HEK293 (cell line): ENCODE data around the gene CAB39.

ENCODE experiments used
- CTCF ChIA-PET: fragments of 350-600 bp; formaldehyde crosslinking; extraction: SDS; loops from one replicate; lab custom pipeline; 2021; ENCODE audit warnings: antibody characterized with exemption; lab: Yijun Ruan, JAX
- POLR2A ChIA-PET: fragments of 300-600 bp; formaldehyde crosslinking; extraction: SDS; loops from one replicate; lab custom pipeline; 2020; ENCODE audit warnings: antibody characterized with exemption, inconsistent platforms; lab: Yijun Ruan, JAX
- H3K27ac ChIP-seq: fragments of 200-500 bp; sonication (Bioruptor generic); 2 replicates; pipeline ENCODE4 v1.5.1; 2014; ENCODE audit warnings: low read depth, low read length, control low read depth, inconsistent platforms; ENCODE audit errors: extremely low read depth
- H3K36me3 ChIP-seq, 2 experiments: fragments of 200-500 bp in 1 of 2; sonication (Bioruptor generic) in 1 of 2; 1 replicate in 1 of 2; 2 replicates in 1 of 2; pipeline ENCODE4 v1.5.1; 2014 to 2017; ENCODE audit warnings: inconsistent platforms in 2 of 2, low read length in 2 of 2; ENCODE audit not compliant: control insufficient read depth in 2 of 2, insufficient read depth in 1 of 2
- H3K4me1 ChIP-seq: fragments of 200-500 bp; sonication (Bioruptor generic); 2 replicates; pipeline ENCODE4 v1.5.1; 2014; ENCODE audit warnings: mild to moderate bottlenecking, low read length, inconsistent platforms; ENCODE audit not compliant: control insufficient read depth, insufficient read depth
- H3K4me3 ChIP-seq: 2 replicates; pipeline ENCODE4 v1.5.1; 2011; ENCODE audit warnings: low read depth, mild to moderate bottlenecking, control low read depth, low read length, moderate library complexity
- H3K9me3 ChIP-seq: fragments of 200-500 bp; sonication (Bioruptor generic); 2 replicates; pipeline ENCODE4 v1.5.1; 2014; ENCODE audit warnings: low read depth, low read length, inconsistent platforms; ENCODE audit not compliant: control insufficient read depth, insufficient read depth
- FEZF1 ChIP-seq: fragments of 450-650 bp; formaldehyde crosslinking; IDR thresholded peaks from 2 replicates; pipeline ENCODE4 v1.5.1; 2016; ENCODE audit warnings: missing biosample characterization, missing genetic modification characterization
- GLI2 ChIP-seq: fragments of 450-650 bp; formaldehyde crosslinking; IDR thresholded peaks from 2 replicates; pipeline ENCODE4; 2017; ENCODE audit warnings: missing biosample characterization, missing genetic modification characterization, low read depth, borderline replicate concordance
- GLIS1 ChIP-seq: fragments of 450-650 bp; formaldehyde crosslinking; IDR thresholded peaks from 2 replicates; pipeline ENCODE4 v1.5.1; 2016; ENCODE audit warnings: missing biosample characterization, missing genetic modification characterization
- GLIS2 ChIP-seq: fragments of 450-650 bp; formaldehyde crosslinking; IDR thresholded peaks from 2 replicates; pipeline ENCODE4 v1.5.1; 2016; ENCODE audit warnings: missing biosample characterization, missing genetic modification characterization
- HOXA7 ChIP-seq: sonication (generic); formaldehyde crosslinking; IDR thresholded peaks from 2 replicates; pipeline ENCODE4 v1.8.1; 2022; ENCODE audit warnings: missing genetic modification reagents, borderline replicate concordance
- IKZF3 ChIP-seq: fragments of 450-650 bp; IDR thresholded peaks from 2 replicates; pipeline ENCODE4 v1.5.0; 2018; ENCODE audit warnings: missing biosample characterization, mild to moderate bottlenecking, missing genetic modification characterization, moderate library complexity
- INSM2 ChIP-seq: fragments of 450-650 bp; formaldehyde crosslinking; IDR thresholded peaks from 2 replicates; pipeline ENCODE4 v1.5.1; 2016; ENCODE audit warnings: missing biosample characterization, missing genetic modification characterization
- KLF7 ChIP-seq: fragments of 450-650 bp; formaldehyde crosslinking; IDR thresholded peaks from 2 replicates; pipeline ENCODE4 v1.5.1; 2016; ENCODE audit warnings: missing biosample characterization, missing genetic modification characterization, borderline replicate concordance
- OSR2 ChIP-seq: fragments of 450-650 bp; formaldehyde crosslinking; IDR thresholded peaks from 2 replicates; pipeline ENCODE4 v1.5.1; 2016; ENCODE audit warnings: missing biosample characterization, missing genetic modification characterization
- PRDM10 ChIP-seq: fragments of 450-650 bp; formaldehyde crosslinking; IDR thresholded peaks from 2 replicates; pipeline ENCODE4 v1.5.1; 2016; ENCODE audit warnings: missing biosample characterization, missing genetic modification characterization
- SETDB1 ChIP-seq: IDR thresholded peaks from one replicate; pipeline ENCODE4 v1.6.1; 2017; ENCODE audit warnings: mild to moderate bottlenecking, low read length, moderate library complexity, mixed read lengths; ENCODE audit not compliant: insufficient read length
- ZBTB21 ChIP-seq: fragments of 450-650 bp; formaldehyde crosslinking; IDR thresholded peaks from 2 replicates; pipeline ENCODE4 v1.5.1; 2017; ENCODE audit warnings: missing biosample characterization, missing genetic modification characterization
- ZFP69B ChIP-seq: fragments of 450-650 bp; formaldehyde crosslinking; IDR thresholded peaks from 2 replicates; pipeline ENCODE4 v1.5.1; 2016; ENCODE audit warnings: missing biosample characterization, missing genetic modification characterization
- ZNF112 ChIP-seq: fragments of 450-650 bp; formaldehyde crosslinking; IDR thresholded peaks from 2 replicates; pipeline ENCODE4 v1.5.0; 2017; ENCODE audit warnings: missing biosample characterization, missing genetic modification characterization
- ZNF138 ChIP-seq: fragments of 450-650 bp; formaldehyde crosslinking; IDR thresholded peaks from 2 replicates; pipeline ENCODE4 v1.5.1; 2016; ENCODE audit warnings: missing biosample characterization, missing genetic modification characterization, borderline replicate concordance
- ZNF274 ChIP-seq, 2 experiments: fragments of 200-500 bp in 1 of 2; fragments of 450-650 bp in 1 of 2; sonication (Bioruptor generic) in 1 of 2; formaldehyde crosslinking in 1 of 2; IDR thresholded peaks; 2 replicates each; pipeline versions ENCODE4 v1.5.1 to v1.6.1; 2014 to 2016; ENCODE audit warnings: borderline replicate concordance in 1 of 2, inconsistent platforms in 1 of 2, low read length in 1 of 2, missing biosample characterization in 1 of 2, missing genetic modification characterization in 1 of 2
- ZNF354C ChIP-seq: fragments of 450-650 bp; formaldehyde crosslinking; IDR thresholded peaks from 2 replicates; pipeline ENCODE4 v1.5.1; 2016; ENCODE audit warnings: missing biosample characterization, missing genetic modification characterization, low read depth, borderline replicate concordance
- ZNF366 ChIP-seq: fragments of 450-650 bp; formaldehyde crosslinking; conservative IDR thresholded peaks from 2 replicates; pipeline ENCODE4 v1.5.1; 2016; ENCODE audit warnings: missing biosample characterization, missing genetic modification characterization
- ZNF501 ChIP-seq: fragments of 450-650 bp; formaldehyde crosslinking; IDR thresholded peaks from 2 replicates; pipeline ENCODE4 v1.5.1; 2016; ENCODE audit warnings: missing biosample characterization, missing genetic modification characterization
- ZNF629 ChIP-seq: fragments of 450-650 bp; formaldehyde crosslinking; IDR thresholded peaks from 2 replicates; pipeline ENCODE4 v1.5.1; 2017; ENCODE audit warnings: missing biosample characterization, missing genetic modification characterization
- ZNF658 ChIP-seq: fragments of 450-650 bp; formaldehyde crosslinking; IDR thresholded peaks from 2 replicates; pipeline ENCODE4; 2016; ENCODE audit warnings: missing biosample characterization, missing genetic modification characterization
- ZNF677 ChIP-seq: fragments of 450-650 bp; IDR thresholded peaks from 2 replicates; pipeline ENCODE4 v1.5.0; 2018; ENCODE audit warnings: missing biosample characterization, mild to moderate bottlenecking, missing genetic modification characterization, moderate library complexity
- TF ChIP-seq, protein P1 (sequence below): fragments of 450-650 bp; formaldehyde crosslinking; IDR thresholded peaks from 2 replicates; pipeline ENCODE4 v1.5.1; 2017; ENCODE audit warnings: missing biosample characterization, missing genetic modification characterization
- TF ChIP-seq, protein P2 (sequence below): fragments of 450-650 bp; formaldehyde crosslinking; IDR thresholded peaks from 2 replicates; pipeline ENCODE4 v1.5.1; 2016; ENCODE audit warnings: missing biosample characterization, missing genetic modification characterization, low read depth

Gene CAB39

GRCh38 chr2:230682546-230682945 lies 30.1 kb upstream of the CAB39 start:
- Histone ChIP-seq H3K36me3 (no peaks in the 10 kb centered on the region), H3K9me3 (no peaks in the 10 kb centered on the region), H3K4me1 (peaks cover 10% of the 10 kb centered on the region; the same call in 1 of the 2 replicates), H3K4me3 (no peak overlapping the region), H3K27ac (no peak overlapping the region)
- TF ChIP-seq ZNF629 (tag by site-specific recombination) = no peak
- TF ChIP-seq SETDB1 = peak; percentile 78
- POLR2A ChIA-PET = no interaction called here
- CTCF ChIA-PET = interaction anchor here (0.7 to 1.1 kb wide), 2 partner anchors 31 to 1533 kb away, joined by 3 read pairs; no protein-coding TSS in a partner anchor

DNA sequence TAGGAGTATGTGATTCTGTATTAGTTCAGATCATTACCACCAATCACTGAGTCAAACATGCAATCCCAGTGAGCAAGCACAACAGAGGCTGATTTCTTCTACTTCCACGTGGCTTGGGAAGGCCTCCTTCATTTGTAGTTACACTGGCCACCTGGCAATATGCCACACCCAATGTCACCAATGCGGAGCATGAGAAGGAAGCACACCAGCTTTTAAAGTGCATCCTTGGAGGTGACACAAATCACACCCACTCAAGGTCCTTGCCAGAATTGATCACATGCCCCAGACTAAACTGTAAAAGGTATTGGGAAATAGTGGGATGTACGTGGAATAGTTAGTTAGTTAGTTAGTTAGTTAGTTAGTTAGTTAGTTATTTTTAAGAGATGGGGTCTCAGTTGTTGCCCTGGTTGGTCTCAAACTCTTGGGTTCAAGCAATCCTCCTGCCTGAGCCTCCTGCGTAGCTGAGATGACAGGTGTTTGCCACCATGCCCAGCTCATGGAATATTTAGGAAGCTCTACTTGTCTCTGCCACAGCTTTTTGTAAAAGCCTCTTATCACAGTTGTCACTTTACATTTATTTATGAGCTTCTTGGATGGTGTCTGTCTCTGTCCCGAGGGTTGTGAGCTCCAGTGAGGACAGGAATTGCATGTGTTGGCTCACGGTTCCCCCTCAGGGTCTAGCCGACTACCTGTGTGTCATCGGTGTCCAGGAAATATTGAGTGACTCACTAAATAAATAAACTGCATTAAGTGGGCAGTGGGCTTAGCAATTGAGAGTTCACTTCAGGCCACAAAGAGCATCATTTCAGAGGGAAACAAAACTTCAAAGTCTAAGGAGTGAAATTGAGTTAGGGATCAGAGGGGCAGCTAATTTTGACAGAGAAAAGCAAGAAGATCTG lies 28.1 kb upstream of the CAB39 start:
- H3K4me1 ChIP-seq = peaks cover 10% of the 10 kb centered on the region; the same call in 1 of the 2 replicates
- ChIA-PET POLR2A (interaction anchor here (0.6 to 1.6 kb wide), 5 partner anchors 24 to 41 kb away, joined by 3 to 9 read pairs (median 3); partner anchors contain the start of gene CAB39), CTCF (interaction anchor here (0.9 to 2.0 kb wide), 3 partner anchors 12 to 114 kb away, joined by 4 to 6 read pairs (median 4); no protein-coding TSS in a partner anchor)
- no peak for TF ChIP-seq ZNF677
- TF ChIP-seq, protein P1, sequence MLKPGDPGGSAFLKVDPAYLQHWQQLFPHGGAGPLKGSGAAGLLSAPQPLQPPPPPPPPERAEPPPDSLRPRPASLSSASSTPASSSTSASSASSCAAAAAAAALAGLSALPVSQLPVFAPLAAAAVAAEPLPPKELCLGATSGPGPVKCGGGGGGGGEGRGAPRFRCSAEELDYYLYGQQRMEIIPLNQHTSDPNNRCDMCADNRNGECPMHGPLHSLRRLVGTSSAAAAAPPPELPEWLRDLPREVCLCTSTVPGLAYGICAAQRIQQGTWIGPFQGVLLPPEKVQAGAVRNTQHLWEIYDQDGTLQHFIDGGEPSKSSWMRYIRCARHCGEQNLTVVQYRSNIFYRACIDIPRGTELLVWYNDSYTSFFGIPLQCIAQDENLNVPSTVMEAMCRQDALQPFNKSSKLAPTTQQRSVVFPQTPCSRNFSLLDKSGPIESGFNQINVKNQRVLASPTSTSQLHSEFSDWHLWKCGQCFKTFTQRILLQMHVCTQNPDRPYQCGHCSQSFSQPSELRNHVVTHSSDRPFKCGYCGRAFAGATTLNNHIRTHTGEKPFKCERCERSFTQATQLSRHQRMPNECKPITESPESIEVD (tag by site-specific recombination) = no peak
- TF ChIP-seq GLIS2 (tag by site-specific recombination) = peak; percentile 38; the same call in 1 of the 2 replicates
- TF ChIP-seq ZNF274 (IDR thresholded peaks at IDR 0.05; ENCODE audit: low read length) = no peak
- TF ChIP-seq ZNF274 (tag by site-specific recombination; IDR thresholded peaks at IDR 0.05; ENCODE audit: borderline replicate concordance) = no peak
- peak; percentile 33; the same call in 1 of the 2 replicates for TF ChIP-seq PRDM10
- no peak for TF ChIP-seq ZBTB21
- TF ChIP-seq ZNF354C (tag by site-specific recombination) = no peak
- TF ChIP-seq ZNF138 (tag by site-specific recombination) = no peak
- TF ChIP-seq, protein P2, sequence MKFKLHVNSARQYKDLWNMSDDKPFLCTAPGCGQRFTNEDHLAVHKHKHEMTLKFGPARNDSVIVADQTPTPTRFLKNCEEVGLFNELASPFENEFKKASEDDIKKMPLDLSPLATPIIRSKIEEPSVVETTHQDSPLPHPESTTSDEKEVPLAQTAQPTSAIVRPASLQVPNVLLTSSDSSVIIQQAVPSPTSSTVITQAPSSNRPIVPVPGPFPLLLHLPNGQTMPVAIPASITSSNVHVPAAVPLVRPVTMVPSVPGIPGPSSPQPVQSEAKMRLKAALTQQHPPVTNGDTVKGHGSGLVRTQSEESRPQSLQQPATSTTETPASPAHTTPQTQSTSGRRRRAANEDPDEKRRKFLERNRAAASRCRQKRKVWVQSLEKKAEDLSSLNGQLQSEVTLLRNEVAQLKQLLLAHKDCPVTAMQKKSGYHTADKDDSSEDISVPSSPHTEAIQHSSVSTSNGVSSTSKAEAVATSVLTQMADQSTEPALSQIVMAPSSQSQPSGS (tag by site-specific recombination) = no peak
- TF ChIP-seq GLIS1 (tag by site-specific recombination) = peak; percentile 71
- TF ChIP-seq ZNF658 = no peak
- peak; percentile 39; the same call in 1 of the 2 replicates for TF ChIP-seq INSM2 (tag by site-specific recombination)
- peak; percentile 68 for TF ChIP-seq ZNF366 (tag by site-specific recombination)
- no peak for TF ChIP-seq HOXA7
- no peak; the same call in 1 of the 2 replicates for TF ChIP-seq ZFP69B (tag by site-specific recombination)
- 0 out of 2 replicates have a peak, but pooled peaks have one; percentile 22 for TF ChIP-seq IKZF3
- TF ChIP-seq ZNF112 (tag by site-specific recombination) = no peak
- no peak for TF ChIP-seq ZNF501
- peak; percentile 72 for TF ChIP-seq OSR2 (tag by site-specific recombination)
- TF ChIP-seq FEZF1 = peak; percentile 70
- no peak for TF ChIP-seq GLI2
- TF ChIP-seq KLF7 (tag by site-specific recombination) = no peak

More for the DNA sequence above, 28.1 kb upstream of the CAB39 start:
- peak overlapping the region; percentile 61 for H3K27ac ChIP-seq
- no peaks in the 10 kb centered on the region for H3K36me3 ChIP-seq
- no peaks in the 10 kb centered on the region for H3K9me3 ChIP-seq
- H3K4me3 ChIP-seq = no peak overlapping the region
